Mesendoderm (in vitro differentiated cells): ENCODE data around the gene GCM1.

Experiments used
- DNase-seq: peaks from one replicate; pipeline ENCODE4 v3.0.0; 2013
- H2AK5ac ChIP-seq: 2 replicates; pipeline ENCODE4 v1.6.1; 2013; ENCODE audit warnings: low read length, inconsistent platforms
- H2BK120ac ChIP-seq: 2 replicates; pipeline ENCODE4 v1.6.1; 2013; ENCODE audit warnings: low read depth, mild to moderate bottlenecking, low read length, moderate library complexity, mixed read lengths
- H2BK15ac ChIP-seq: replicated peaks from 2 replicates; pipeline ENCODE4 v1.6.1; 2013; ENCODE audit warnings: low read depth, mild to moderate bottlenecking, moderate library complexity
- H2BK5ac ChIP-seq: 2 replicates; pipeline ENCODE4 v1.6.1; 2013; ENCODE audit warnings: low read length, inconsistent platforms
- H3K18ac ChIP-seq: 2 replicates; pipeline ENCODE4 v1.6.1; 2013; ENCODE audit warnings: mild to moderate bottlenecking, low read length, mixed read lengths
- H3K23ac ChIP-seq: one replicate; pipeline ENCODE4 v1.6.1; 2013; ENCODE audit warnings: low read length
- H3K27ac ChIP-seq: 2 replicates; pipeline ENCODE4 v1.5.1; 2013; ENCODE audit warnings: low read depth, mild to moderate bottlenecking, inconsistent platforms, low read length, moderate library complexity
- H3K27me3 ChIP-seq: 2 replicates; pipeline ENCODE4 v1.6.1; 2013; ENCODE audit warnings: low read length, control low read depth, mild to moderate bottlenecking, inconsistent platforms; ENCODE audit not compliant: insufficient read depth, poor library complexity
- H3K36me3 ChIP-seq: 2 replicates; pipeline ENCODE4 v1.6.1; 2013; ENCODE audit warnings: low read length, inconsistent platforms; ENCODE audit not compliant: control insufficient read depth, insufficient read depth
- H3K4ac ChIP-seq: one replicate; pipeline ENCODE4 v1.6.1; 2013; ENCODE audit warnings: low read depth, mild to moderate bottlenecking, low read length, moderate library complexity
- H3K4me1 ChIP-seq: 2 replicates; pipeline ENCODE4 v1.6.1; 2013; ENCODE audit warnings: low read depth, low read length, inconsistent platforms; ENCODE audit not compliant: control insufficient read depth
- H3K4me2 ChIP-seq: 2 replicates; pipeline ENCODE4 v1.6.1; 2013; ENCODE audit warnings: low read length
- H3K4me3 ChIP-seq: 2 replicates; pipeline ENCODE4 v1.5.1; 2013; ENCODE audit warnings: mild to moderate bottlenecking, low read length
- H3K56ac ChIP-seq: one replicate; pipeline ENCODE4 v1.6.1; 2013; ENCODE audit warnings: low read length
- H3K79me1 ChIP-seq: 2 replicates; pipeline ENCODE4 v1.6.1; 2013; ENCODE audit warnings: low read length, inconsistent platforms
- H3K79me2 ChIP-seq: 2 replicates; pipeline ENCODE4 v1.6.1; 2013; ENCODE audit warnings: mild to moderate bottlenecking, low read length; ENCODE audit not compliant: control insufficient read depth, insufficient read depth
- H3K9ac ChIP-seq: 2 replicates; pipeline ENCODE4 v1.6.1; 2013; ENCODE audit warnings: low read length, inconsistent platforms
- H4K5ac ChIP-seq: one replicate; pipeline ENCODE4 v1.6.1; 2013; ENCODE audit warnings: low read length
- H4K8ac ChIP-seq: one replicate; pipeline ENCODE4 v1.6.1; 2013; ENCODE audit warnings: low read depth, mild to moderate bottlenecking, control low read depth, low read length, moderate library complexity
- WGBS: extraction: QIAGEN DNeasy Blood & Tissue Kit; methylation state at CpG from one replicate; pipeline ENCODE4 v1.1.7; 2013; ENCODE audit warnings: low lambda C conversion rate, missing lambda C conversion rate; ENCODE audit not compliant: insufficient coverage; ENCODE audit errors: extremely low coverage; 5-methylcytosine and 5-hydroxymethylcytosine counted together

Gene GCM1

DNA sequence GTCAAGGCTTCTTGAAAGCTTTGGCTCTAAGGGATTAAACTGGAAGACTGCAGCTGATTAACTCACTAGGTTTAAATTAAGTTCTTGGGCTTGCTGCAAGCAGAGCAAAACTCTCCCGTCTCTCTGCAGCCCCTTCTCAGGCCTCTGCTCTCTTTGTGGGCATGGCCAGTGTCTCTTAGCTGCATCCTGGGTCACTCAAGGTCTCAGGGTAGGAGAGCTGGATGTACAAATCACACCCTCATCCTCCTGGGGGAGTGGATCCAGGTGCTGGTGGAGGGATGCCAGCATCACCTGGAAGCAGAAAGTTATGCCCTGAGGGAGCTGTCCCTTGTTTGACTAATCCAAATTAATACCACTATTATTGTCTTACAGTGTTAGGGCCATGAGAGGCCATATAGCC, 35.8 kb downstream of the GCM1 start:
- Histone ChIP-seq H3K23ac (no peak overlapping the region), H2BK120ac (no peak overlapping the region), H2AK5ac (no peak overlapping the region), H4K5ac (no peak overlapping the region), H3K4me3 (no peak overlapping the region), H3K18ac (no peak overlapping the region), H3K9ac (no peak overlapping the region), H2BK15ac (no peak overlapping the region), H3K79me2 (no peaks in the 10 kb centered on the region), H3K36me3 (no peaks in the 10 kb centered on the region), H3K4ac (no peak overlapping the region), H3K79me1 (no peaks in the 10 kb centered on the region), H2BK5ac (no peak overlapping the region), H3K27ac (no peak overlapping the region), H4K8ac (no peak overlapping the region), H3K4me2 (no peak overlapping the region), H3K27me3 (no peaks in the 10 kb centered on the region), H3K56ac (no peak overlapping the region), H3K4me1 (no peaks in the 10 kb centered on the region)
- no CpG with 5 or more reads among the region's 1 CpG for WGBS
- DNase-seq, result no peak

DNA sequence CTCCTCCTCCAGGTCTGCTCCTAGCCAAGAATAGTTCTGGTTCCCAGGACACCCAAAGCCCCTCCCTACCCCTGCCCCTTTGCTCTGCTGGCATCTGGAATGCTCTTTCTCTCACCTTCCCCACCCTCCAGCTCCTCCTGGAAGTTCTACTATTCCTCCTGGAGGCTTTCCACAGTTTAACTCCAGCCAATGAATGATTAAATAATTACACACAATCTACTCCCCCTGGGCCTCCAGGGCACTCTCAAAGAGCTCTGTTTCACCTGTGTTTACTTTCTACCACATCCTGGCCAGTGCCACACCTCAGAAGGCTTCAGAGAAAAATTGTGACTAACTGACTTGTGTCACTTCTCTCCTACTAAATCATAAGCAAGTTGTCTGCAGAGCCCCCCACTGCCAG, 36.2 kb downstream of the GCM1 start:
- H3K4ac ChIP-seq, result no peak overlapping the region
- no peaks in the 10 kb centered on the region for H3K36me3 ChIP-seq
- H4K8ac ChIP-seq, result no peak overlapping the region
- no peak overlapping the region for H2BK15ac ChIP-seq
- H2BK5ac ChIP-seq, result no peak overlapping the region
- no peaks in the 10 kb centered on the region for H3K27me3 ChIP-seq
- H2BK120ac ChIP-seq, result no peak overlapping the region
- no peak overlapping the region for H2AK5ac ChIP-seq
- no peaks in the 10 kb centered on the region for H3K79me1 ChIP-seq
- H3K56ac ChIP-seq, result no peak overlapping the region
- H3K4me2 ChIP-seq, result no peak overlapping the region
- H4K5ac ChIP-seq, result no peak overlapping the region
- no peaks in the 10 kb centered on the region for H3K4me1 ChIP-seq
- no peak overlapping the region for H3K23ac ChIP-seq
- no peak overlapping the region for H3K4me3 ChIP-seq
- no peaks in the 10 kb centered on the region for H3K79me2 ChIP-seq
- H3K9ac ChIP-seq, result no peak overlapping the region
- peak; percentile 16 for DNase-seq
- H3K18ac ChIP-seq, result no peak overlapping the region
- no peak overlapping the region for H3K27ac ChIP-seq

DNA sequence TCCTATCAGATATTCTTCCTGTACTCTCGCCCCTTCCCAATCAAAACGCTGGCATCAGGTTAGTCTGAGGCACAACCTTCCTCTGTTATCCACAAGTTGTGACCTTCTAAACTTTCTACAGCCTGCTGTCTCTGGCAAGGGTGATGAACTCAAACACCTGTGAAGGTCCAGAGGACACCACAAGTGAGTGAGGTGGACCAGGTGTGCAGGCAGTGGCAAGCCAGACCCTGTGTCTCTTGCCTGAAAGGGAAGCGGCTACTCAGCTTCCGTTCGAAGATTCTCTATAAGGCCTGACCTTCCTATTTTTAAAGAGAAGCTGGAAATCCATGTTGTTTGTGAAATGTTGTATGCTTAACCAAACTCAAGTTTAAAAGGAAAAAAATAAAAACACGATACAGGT, 36.8 kb downstream of the GCM1 start:
- H3K18ac ChIP-seq, result no peak overlapping the region
- H2BK120ac ChIP-seq, result no peak overlapping the region
- no peak overlapping the region for H3K4me2 ChIP-seq
- WGBS, result no CpG with 5 or more reads among the region's 6 CpGs
- no peak overlapping the region for H3K27ac ChIP-seq
- no peak overlapping the region for H2AK5ac ChIP-seq
- H3K4ac ChIP-seq, result no peak overlapping the region
- H3K56ac ChIP-seq, result peak overlapping the region; percentile 15
- H3K79me2 ChIP-seq, result no peaks in the 10 kb centered on the region
- no peak overlapping the region for H3K23ac ChIP-seq
- no peak overlapping the region for H2BK15ac ChIP-seq
- H3K79me1 ChIP-seq, result no peaks in the 10 kb centered on the region
- no peak for DNase-seq
- H3K4me1 ChIP-seq, result no peaks in the 10 kb centered on the region
- no peak overlapping the region for H4K8ac ChIP-seq
- no peaks in the 10 kb centered on the region for H3K27me3 ChIP-seq
- no peak overlapping the region for H3K9ac ChIP-seq
- H3K36me3 ChIP-seq, result no peaks in the 10 kb centered on the region
- no peak overlapping the region for H3K4me3 ChIP-seq
- H4K5ac ChIP-seq, result no peak overlapping the region
- H2BK5ac ChIP-seq, result no peak overlapping the region

DNA sequence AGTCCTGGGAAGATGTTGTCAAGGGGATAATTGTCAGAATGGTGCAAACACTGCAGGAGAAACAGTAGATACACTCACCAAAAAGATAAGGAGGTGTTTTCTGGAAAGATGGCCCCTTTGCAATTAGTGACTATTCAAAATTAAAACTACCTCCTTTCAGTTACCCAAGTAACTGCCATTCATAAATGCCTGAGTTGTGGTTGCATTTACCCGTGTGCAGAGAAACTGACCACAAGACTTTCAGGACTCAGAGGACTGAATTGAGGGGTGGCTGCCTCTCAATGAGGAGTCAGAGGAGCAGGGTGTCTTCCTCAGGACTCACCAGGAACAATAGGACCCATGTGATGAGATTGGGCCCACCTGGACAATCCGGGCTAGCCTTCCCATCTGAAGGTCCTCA, 39.0 kb downstream of the GCM1 start:
- Histone ChIP-seq H2BK5ac (no peak overlapping the region), H3K4me1 (no peaks in the 10 kb centered on the region), H3K36me3 (no peaks in the 10 kb centered on the region), H2AK5ac (no peak overlapping the region), H4K5ac (no peak overlapping the region), H3K18ac (no peak overlapping the region), H3K56ac (no peak overlapping the region), H2BK120ac (no peak overlapping the region), H3K4me2 (no peak overlapping the region), H3K4me3 (no peak overlapping the region), H3K79me2 (no peaks in the 10 kb centered on the region), H3K27me3 (no peaks in the 10 kb centered on the region), H4K8ac (no peak overlapping the region), H2BK15ac (no peak overlapping the region), H3K23ac (no peak overlapping the region), H3K4ac (no peak overlapping the region), H3K9ac (no peak overlapping the region), H3K27ac (no peak overlapping the region), H3K79me1 (no peaks in the 10 kb centered on the region)
- no CpG with 5 or more reads among the region's 2 CpGs for WGBS
- no peak for DNase-seq

DNA sequence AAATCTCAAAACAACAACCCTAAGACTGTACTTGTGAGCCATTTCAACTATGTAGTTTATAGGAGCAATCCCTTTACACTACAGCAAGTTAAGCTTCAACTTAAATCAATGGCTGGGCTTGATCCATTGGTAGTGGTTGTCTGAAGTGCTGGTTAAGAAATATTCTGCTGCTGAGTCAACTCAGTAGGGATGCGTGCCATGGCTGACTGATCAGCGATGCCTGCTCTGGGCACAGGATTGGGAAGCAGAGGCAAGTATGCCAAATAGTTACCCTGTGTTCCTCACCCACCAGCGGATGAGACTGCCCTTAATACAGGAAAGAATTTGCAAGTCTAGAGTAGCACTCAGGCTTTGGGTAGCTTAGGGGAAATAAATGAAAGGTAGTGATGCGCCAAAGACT, 41.5 kb downstream of the GCM1 start:
- no peak overlapping the region for H2BK5ac ChIP-seq
- H3K23ac ChIP-seq, result no peak overlapping the region
- WGBS, result no CpG with 5 or more reads among the region's 4 CpGs
- no peaks in the 10 kb centered on the region for H3K79me2 ChIP-seq
- H4K8ac ChIP-seq, result no peak overlapping the region
- no peak overlapping the region for H3K9ac ChIP-seq
- H2AK5ac ChIP-seq, result no peak overlapping the region
- H3K56ac ChIP-seq, result no peak overlapping the region
- H3K36me3 ChIP-seq, result no peaks in the 10 kb centered on the region
- no peak overlapping the region for H3K4me2 ChIP-seq
- no peaks in the 10 kb centered on the region for H3K27me3 ChIP-seq
- no peak overlapping the region for H3K4ac ChIP-seq
- no peaks in the 10 kb centered on the region for H3K79me1 ChIP-seq
- no peak overlapping the region for H3K4me3 ChIP-seq
- H4K5ac ChIP-seq, result no peak overlapping the region
- no peak overlapping the region for H3K27ac ChIP-seq
- no peak overlapping the region for H2BK120ac ChIP-seq
- no peak overlapping the region for H3K18ac ChIP-seq
- no peak overlapping the region for H2BK15ac ChIP-seq
- no peaks in the 10 kb centered on the region for H3K4me1 ChIP-seq
- no peak for DNase-seq

DNA sequence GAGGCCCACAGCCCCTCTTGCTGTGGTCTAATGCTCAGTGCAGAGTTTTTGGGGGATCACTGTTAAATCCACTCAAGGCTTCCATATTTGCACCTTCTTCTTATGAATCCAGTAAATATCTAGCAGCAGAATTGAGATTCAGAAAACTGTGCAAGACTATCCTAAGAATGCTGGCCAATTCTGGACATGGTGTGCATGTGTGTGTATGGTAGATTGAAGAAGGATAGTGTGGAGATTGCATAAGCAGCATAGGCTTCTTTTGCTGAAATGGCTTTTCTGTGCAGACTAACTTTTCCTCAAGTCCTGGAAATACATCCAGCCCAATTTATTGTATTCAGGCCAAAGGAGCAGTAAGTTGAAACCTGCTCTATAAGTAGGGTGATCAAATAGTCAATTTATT, 43.7 kb downstream of the GCM1 start:
- no peak overlapping the region for H2BK5ac ChIP-seq
- no peak overlapping the region for H2BK120ac ChIP-seq
- no peaks in the 10 kb centered on the region for H3K27me3 ChIP-seq
- no peak overlapping the region for H3K4ac ChIP-seq
- no peaks in the 10 kb centered on the region for H3K79me1 ChIP-seq
- H3K4me2 ChIP-seq, result no peak overlapping the region
- no peak overlapping the region for H3K9ac ChIP-seq
- H3K4me3 ChIP-seq, result no peak overlapping the region
- peaks cover 2% of the 10 kb centered on the region for H3K36me3 ChIP-seq
- no peak for DNase-seq
- H3K23ac ChIP-seq, result no peak overlapping the region
- H3K4me1 ChIP-seq, result no peaks in the 10 kb centered on the region
- no peak overlapping the region for H2AK5ac ChIP-seq
- H4K8ac ChIP-seq, result no peak overlapping the region
- H2BK15ac ChIP-seq, result no peak overlapping the region
- H3K18ac ChIP-seq, result no peak overlapping the region
- H3K27ac ChIP-seq, result no peak overlapping the region
- H3K79me2 ChIP-seq, result no peaks in the 10 kb centered on the region
- H3K56ac ChIP-seq, result no peak overlapping the region
- H4K5ac ChIP-seq, result no peak overlapping the region
